Neutrophil (primary cell): Measurements from ENCODE around the gene UPF2.

Experiments used
- H3K27ac ChIP-seq: fragments of 200-600 bp; sonication (generic); 2 replicates; pipeline ENCODE4 v1.5.1; 2016; ENCODE audit warnings: mild to moderate bottlenecking, moderate library complexity
- H3K27me3 ChIP-seq: fragments of 200-600 bp; sonication (generic); 2 replicates; pipeline ENCODE4 v1.6.0; 2016; ENCODE audit warnings: mild to moderate bottlenecking
- H3K36me3 ChIP-seq: fragments of 200-600 bp; sonication (generic); 2 replicates; pipeline ENCODE4 v1.5.1; 2017
- H3K4me1 ChIP-seq, 2 experiments: fragments of 200-600 bp in 1 of 2; sonication (generic) in 1 of 2; 1 replicate in 1 of 2; 2 replicates in 1 of 2; pipeline versions ENCODE4 v1.5.1 to v1.6.1; 2013 to 2016; ENCODE audit warnings: low read depth in 1 of 2, low read length in 1 of 2, mild to moderate bottlenecking in 1 of 2, moderate library complexity in 1 of 2; ENCODE audit not compliant: control insufficient read depth in 1 of 2, insufficient read depth in 1 of 2
- H3K4me3 ChIP-seq, 2 experiments: fragments of 200-600 bp in 1 of 2; sonication (generic) in 1 of 2; 1 replicate in 1 of 2; 2 replicates in 1 of 2; pipeline ENCODE4 v1.5.1; 2013 to 2016; ENCODE audit warnings: low read depth in 1 of 2, low read length in 1 of 2, mild to moderate bottlenecking in 1 of 2, moderate library complexity in 1 of 2
- H3K9me3 ChIP-seq: fragments of 200-600 bp; sonication (generic); 2 replicates; pipeline ENCODE4 v1.5.1; 2016
- CTCF ChIP-seq: fragments of 200-600 bp; sonication (generic); IDR thresholded peaks from 2 replicates; pipeline ENCODE4 v1.5.1; 2016; ENCODE audit warnings: antibody characterized with exemption

The UPF2 gene

GRCh38 chr10:11934262-11934661, 108.3 kb downstream of the UPF2 start:
- TF ChIP-seq CTCF: no peak
- H3K36me3 ChIP-seq: peaks cover 86% of the 10 kb centered on the region
- no peak overlapping the region for H3K27ac ChIP-seq
- no peaks in the 10 kb centered on the region for H3K9me3 ChIP-seq
- H3K4me1 ChIP-seq: no peaks in the 10 kb centered on the region
- no peak overlapping the region for H3K4me3 ChIP-seq
- H3K27me3 ChIP-seq: no peaks in the 10 kb centered on the region

GRCh38 chr10:11933577-11934223, 108.9 kb downstream of the UPF2 start:
- Histone ChIP-seq H3K9me3 (no peaks in the 10 kb centered on the region), H3K27ac (no peak overlapping the region), H3K36me3 (peaks cover 87% of the 10 kb centered on the region), H3K4me3 (no peak overlapping the region), H3K4me1 (no peaks in the 10 kb centered on the region), H3K27me3 (no peaks in the 10 kb centered on the region)
- no peak for TF ChIP-seq CTCF

- Histone ChIP-seq H3K27me3 (no peaks in the 10 kb centered on the region), H3K36me3 (peaks cover 95% of the 10 kb centered on the region), H3K27ac (no peak overlapping the region), H3K4me3 (no peak overlapping the region), H3K4me1 (no peaks in the 10 kb centered on the region), H3K9me3 (no peaks in the 10 kb centered on the region)
- TF ChIP-seq CTCF: no peak
Measured at GRCh38 chr10:11931038-11931437, 111.6 kb downstream of the UPF2 start.

DNA sequence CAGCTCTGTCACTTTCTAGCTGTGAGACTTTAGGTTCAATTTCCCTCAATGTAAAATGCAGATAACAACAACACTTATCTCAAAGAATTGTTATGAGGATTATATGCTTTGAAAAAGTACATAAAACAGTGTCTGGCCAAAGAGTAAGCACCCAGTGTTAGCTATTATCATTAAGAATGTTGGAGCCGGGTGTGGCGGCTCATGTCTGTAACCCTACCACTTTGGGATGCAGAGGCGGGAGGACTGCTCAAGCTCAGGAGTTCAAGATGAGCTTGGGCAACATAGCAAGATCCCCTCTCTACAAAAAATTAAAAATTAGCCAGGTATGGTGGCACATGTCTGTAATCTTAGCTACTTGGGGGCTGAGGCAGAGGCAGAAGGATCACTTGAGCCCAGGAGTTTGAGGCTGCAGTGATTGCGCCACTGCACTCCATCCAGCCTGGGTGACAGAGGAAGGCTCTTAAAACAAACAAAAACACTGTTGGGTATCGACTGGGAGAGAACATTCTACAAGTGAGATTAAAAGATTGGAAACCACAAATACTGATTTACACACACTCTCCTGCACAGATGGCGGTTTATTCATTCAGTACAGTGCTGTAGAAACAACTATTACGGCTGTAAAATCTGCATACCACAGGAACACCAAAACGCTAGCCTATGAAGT, 112.2 kb downstream of the UPF2 start:
- H3K36me3 ChIP-seq: peaks cover 95% of the 10 kb centered on the region
- TF ChIP-seq CTCF: no peak
- H3K27ac ChIP-seq: no peak overlapping the region
- no peak overlapping the region for H3K4me3 ChIP-seq
- H3K4me1 ChIP-seq: no peaks in the 10 kb centered on the region
- H3K9me3 ChIP-seq: no peaks in the 10 kb centered on the region
- no peaks in the 10 kb centered on the region for H3K27me3 ChIP-seq

GRCh38 chr10:11927746-11928145, 114.9 kb downstream of the UPF2 start:
- no peak overlapping the region for H3K27ac ChIP-seq
- no peaks in the 10 kb centered on the region for H3K27me3 ChIP-seq
- H3K4me3 ChIP-seq: no peak overlapping the region
- peaks cover 99% of the 10 kb centered on the region for H3K36me3 ChIP-seq
- no peak for TF ChIP-seq CTCF
- no peaks in the 10 kb centered on the region for H3K9me3 ChIP-seq
- no peaks in the 10 kb centered on the region for H3K4me1 ChIP-seq
